GM21381 (cell line): ENCODE measurements around the gene HIP1.
"Not testable (repeated sequence)": the region's sequence is repeated elsewhere in the genome, so short reads cannot be mapped to it uniquely, and the experiment has no call there.

ENCODE experiments used
- ATAC-seq: cut with Tn5 transposase; IDR thresholded peaks from one replicate; pipeline ENCODE4 v1.9.1; 2021; ENCODE audit warnings: mild to moderate bottlenecking, moderate library complexity; ENCODE audit not compliant: unreplicated experiment

Gene HIP1

GRCh38 chr7:75687246-75688088 is 51.3 kb downstream of the HIP1 start:
- ATAC-seq = no peak

- ATAC-seq = no peak
These were observed 52.2 kb downstream of the HIP1 start for GRCh38 chr7:75686551-75686950.

GRCh38 chr7:75682052-75682451 is 56.7 kb downstream of the HIP1 start:
- ATAC-seq = not testable (repeated sequence)

GRCh38 chr7:75679060-75679459 is 59.7 kb downstream of the HIP1 start:
- no peak for ATAC-seq

- no peak for ATAC-seq
These were observed 69.2 kb downstream of the HIP1 start for GRCh38 chr7:75669579-75669978.

GRCh38 chr7:75667938-75668337 is 70.8 kb downstream of the HIP1 start:
- ATAC-seq = no peak

GRCh38 chr7:75663302-75663907 is 75.3 kb downstream of the HIP1 start:
- ATAC-seq = peak; percentile 48

- peak; percentile 76 for ATAC-seq
These were observed 76.0 kb downstream of the HIP1 start for GRCh38 chr7:75662579-75663301.

GRCh38 chr7:75660566-75661215 is 78.0 kb downstream of the HIP1 start:
- ATAC-seq = no peak

GRCh38 chr7:75658802-75659201 is 79.9 kb downstream of the HIP1 start:
- ATAC-seq = no peak

GRCh38 chr7:75658369-75658768 is 80.4 kb downstream of the HIP1 start:
- no peak for ATAC-seq

GRCh38 chr7:75657866-75658265 is 80.9 kb downstream of the HIP1 start:
- no peak for ATAC-seq

- no peak for ATAC-seq
These were observed 82.0 kb downstream of the HIP1 start for GRCh38 chr7:75656740-75657139.

GRCh38 chr7:75655536-75655935 is 83.2 kb downstream of the HIP1 start:
- ATAC-seq = no peak

- ATAC-seq = no peak
These were observed 83.9 kb downstream of the HIP1 start for GRCh38 chr7:75654855-75655254.

GRCh38 chr7:75653651-75654050 is 85.1 kb downstream of the HIP1 start:
- ATAC-seq = no peak

- ATAC-seq = no peak
These were observed 86.0 kb downstream of the HIP1 start for GRCh38 chr7:75652788-75653187.

- ATAC-seq = no peak
These were observed 88.1 kb downstream of the HIP1 start for GRCh38 chr7:75650681-75651080.

- ATAC-seq = no peak
These were observed 88.7 kb downstream of the HIP1 start for GRCh38 chr7:75650062-75650461.

- ATAC-seq = no peak
These were observed 89.3 kb downstream of the HIP1 start for GRCh38 chr7:75649462-75649861.

GRCh38 chr7:75647709-75648438 is 90.9 kb downstream of the HIP1 start:
- ATAC-seq = no peak
